ENCODE data around the gene FANCC.
A peak's percentile ranks its signal among the peaks of the same experiment; 100 is the strongest.

FANCC gene

DNA sequence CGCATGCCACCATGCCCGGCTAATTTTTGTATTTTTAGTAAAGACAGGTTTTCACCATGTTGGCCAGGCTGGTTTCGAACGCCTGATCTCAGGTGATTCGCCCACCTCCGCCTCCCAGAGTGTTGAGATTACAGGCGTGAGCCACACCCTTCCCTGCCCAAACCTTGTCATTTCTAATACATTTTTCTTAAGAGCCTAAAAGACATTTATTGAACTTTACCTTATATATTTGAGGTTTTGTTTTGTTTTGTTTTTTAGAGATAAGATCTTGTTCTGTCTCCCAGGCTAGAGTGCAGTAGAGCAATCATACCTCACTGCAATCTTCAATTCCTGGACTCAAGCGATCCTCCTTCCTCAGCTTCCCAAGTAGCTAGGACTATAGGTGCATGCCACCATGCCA is 39.8 kb upstream of the FANCC start:
- no peak overlapping the region for H3K4me3 Mint-ChIP-seq
- TF ChIP-seq, protein P1, sequence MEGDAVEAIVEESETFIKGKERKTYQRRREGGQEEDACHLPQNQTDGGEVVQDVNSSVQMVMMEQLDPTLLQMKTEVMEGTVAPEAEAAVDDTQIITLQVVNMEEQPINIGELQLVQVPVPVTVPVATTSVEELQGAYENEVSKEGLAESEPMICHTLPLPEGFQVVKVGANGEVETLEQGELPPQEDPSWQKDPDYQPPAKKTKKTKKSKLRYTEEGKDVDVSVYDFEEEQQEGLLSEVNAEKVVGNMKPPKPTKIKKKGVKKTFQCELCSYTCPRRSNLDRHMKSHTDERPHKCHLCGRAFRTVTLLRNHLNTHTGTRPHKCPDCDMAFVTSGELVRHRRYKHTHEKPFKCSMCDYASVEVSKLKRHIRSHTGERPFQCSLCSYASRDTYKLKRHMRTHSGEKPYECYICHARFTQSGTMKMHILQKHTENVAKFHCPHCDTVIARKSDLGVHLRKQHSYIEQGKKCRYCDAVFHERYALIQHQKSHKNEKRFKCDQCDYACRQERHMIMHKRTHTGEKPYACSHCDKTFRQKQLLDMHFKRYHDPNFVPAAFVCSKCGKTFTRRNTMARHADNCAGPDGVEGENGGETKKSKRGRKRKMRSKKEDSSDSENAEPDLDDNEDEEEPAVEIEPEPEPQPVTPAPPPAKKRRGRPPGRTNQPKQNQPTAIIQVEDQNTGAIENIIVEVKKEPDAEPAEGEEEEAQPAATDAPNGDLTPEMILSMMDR (IDR thresholded peaks at IDR 0.05), result no peak
- DNase-seq, result no peak
- H3K27me3 Mint-ChIP-seq (ENCODE audit: low read depth, poor library complexity), result peaks cover 8% of the 10 kb centered on the region
- H3K27ac Mint-ChIP-seq, result no peak overlapping the region
- no peaks in the 10 kb centered on the region for H3K9me3 Mint-ChIP-seq
- H3K36me3 Mint-ChIP-seq (ENCODE audit: low read depth), result no peaks in the 10 kb centered on the region
- H3K4me1 Mint-ChIP-seq, result peaks cover 21% of the 10 kb centered on the region

DNA sequence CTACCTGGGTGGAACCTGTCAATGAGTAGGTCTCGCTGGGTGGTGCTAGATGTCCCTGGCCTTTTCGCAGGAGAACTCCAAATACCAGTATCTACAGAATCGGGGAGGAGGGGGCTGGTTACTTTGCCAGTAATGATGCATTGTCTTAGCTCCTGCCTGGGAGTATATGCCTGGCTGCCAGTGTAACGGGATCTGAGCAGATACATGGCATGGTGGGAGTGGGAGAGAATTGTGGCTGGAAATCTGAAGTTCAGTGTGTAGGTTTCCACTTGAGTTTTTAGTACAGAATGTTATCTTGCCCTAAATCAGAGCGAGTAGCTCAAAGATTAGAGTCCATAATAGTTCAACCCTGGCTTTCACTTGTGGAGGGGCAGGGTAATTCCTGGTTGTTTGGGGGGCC is 38.0 kb upstream of the FANCC start:
- H3K27ac Mint-ChIP-seq, result peak overlapping the region; percentile 50
- no peak for DNase-seq
- H3K36me3 Mint-ChIP-seq (ENCODE audit: low read depth), result peaks cover 5% of the 10 kb centered on the region
- no peak overlapping the region for H3K4me3 Mint-ChIP-seq
- peaks cover 12% of the 10 kb centered on the region for H3K9me3 Mint-ChIP-seq
- peaks cover 17% of the 10 kb centered on the region for H3K27me3 Mint-ChIP-seq (ENCODE audit: low read depth, poor library complexity)
- TF ChIP-seq, protein P1 (IDR thresholded peaks at IDR 0.05), result no peak
- peaks cover 11% of the 10 kb centered on the region for H3K4me1 Mint-ChIP-seq

DNA sequence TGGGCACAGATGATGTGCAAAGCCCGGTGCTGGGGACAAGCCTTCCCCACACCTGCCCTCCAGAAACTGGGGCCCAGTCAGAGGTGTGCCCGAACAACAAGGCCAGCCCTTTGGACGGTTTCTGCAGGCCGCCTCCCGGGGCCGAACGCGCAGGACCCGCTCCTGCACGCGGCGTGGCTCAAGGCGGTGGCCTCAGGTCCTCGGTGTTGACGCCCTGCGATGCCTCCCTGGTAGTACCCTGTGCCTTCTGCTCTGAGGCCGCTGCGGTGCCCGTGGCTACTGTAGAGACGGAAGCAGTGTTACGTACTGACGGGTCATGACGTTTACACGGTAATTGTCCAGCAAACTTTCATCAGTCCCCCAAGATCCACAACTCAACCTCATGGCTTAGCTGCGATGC is 33.5 kb upstream of the FANCC start:
- no peak for DNase-seq
- H3K27me3 Mint-ChIP-seq (ENCODE audit: low read depth, poor library complexity), result peaks cover 50% of the 10 kb centered on the region
- no peak overlapping the region for H3K27ac Mint-ChIP-seq
- TF ChIP-seq, protein P1 (IDR thresholded peaks at IDR 0.05), result no peak
- peaks cover 15% of the 10 kb centered on the region for H3K4me1 Mint-ChIP-seq
- peaks cover 29% of the 10 kb centered on the region for H3K9me3 Mint-ChIP-seq
- peak overlapping the region; percentile 38 for H3K4me3 Mint-ChIP-seq
- H3K36me3 Mint-ChIP-seq (ENCODE audit: low read depth), result peaks cover 18% of the 10 kb centered on the region

DNA sequence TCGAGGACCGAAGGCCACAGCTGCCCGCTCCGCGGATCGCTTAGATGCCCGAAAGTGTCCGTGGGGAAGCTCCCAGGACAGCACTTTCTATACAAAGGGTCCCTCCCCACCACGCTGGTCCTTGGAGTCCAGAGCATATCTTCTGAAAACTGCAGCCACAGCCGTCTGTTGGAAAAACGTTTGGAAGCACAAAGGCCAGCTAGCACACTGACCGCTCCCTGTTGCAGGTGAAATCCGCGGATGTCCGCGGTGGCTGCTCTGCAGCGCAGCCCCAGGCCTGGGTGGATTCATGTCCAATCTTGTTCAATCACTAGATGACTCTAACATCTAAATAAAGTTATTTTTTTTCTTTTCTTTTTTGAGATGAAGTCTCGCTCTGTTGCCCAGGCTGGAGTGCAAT is 32.8 kb upstream of the FANCC start:
- peak overlapping the region; percentile 80 for H3K4me3 Mint-ChIP-seq
- H3K27me3 Mint-ChIP-seq (ENCODE audit: low read depth, poor library complexity), result peaks cover 50% of the 10 kb centered on the region
- H3K4me1 Mint-ChIP-seq, result peaks cover 9% of the 10 kb centered on the region
- peaks cover 29% of the 10 kb centered on the region for H3K9me3 Mint-ChIP-seq
- DNase-seq, result no peak
- peaks cover 18% of the 10 kb centered on the region for H3K36me3 Mint-ChIP-seq (ENCODE audit: low read depth)
- H3K27ac Mint-ChIP-seq, result no peak overlapping the region
- TF ChIP-seq, protein P1 (IDR thresholded peaks at IDR 0.05), result no peak

DNA sequence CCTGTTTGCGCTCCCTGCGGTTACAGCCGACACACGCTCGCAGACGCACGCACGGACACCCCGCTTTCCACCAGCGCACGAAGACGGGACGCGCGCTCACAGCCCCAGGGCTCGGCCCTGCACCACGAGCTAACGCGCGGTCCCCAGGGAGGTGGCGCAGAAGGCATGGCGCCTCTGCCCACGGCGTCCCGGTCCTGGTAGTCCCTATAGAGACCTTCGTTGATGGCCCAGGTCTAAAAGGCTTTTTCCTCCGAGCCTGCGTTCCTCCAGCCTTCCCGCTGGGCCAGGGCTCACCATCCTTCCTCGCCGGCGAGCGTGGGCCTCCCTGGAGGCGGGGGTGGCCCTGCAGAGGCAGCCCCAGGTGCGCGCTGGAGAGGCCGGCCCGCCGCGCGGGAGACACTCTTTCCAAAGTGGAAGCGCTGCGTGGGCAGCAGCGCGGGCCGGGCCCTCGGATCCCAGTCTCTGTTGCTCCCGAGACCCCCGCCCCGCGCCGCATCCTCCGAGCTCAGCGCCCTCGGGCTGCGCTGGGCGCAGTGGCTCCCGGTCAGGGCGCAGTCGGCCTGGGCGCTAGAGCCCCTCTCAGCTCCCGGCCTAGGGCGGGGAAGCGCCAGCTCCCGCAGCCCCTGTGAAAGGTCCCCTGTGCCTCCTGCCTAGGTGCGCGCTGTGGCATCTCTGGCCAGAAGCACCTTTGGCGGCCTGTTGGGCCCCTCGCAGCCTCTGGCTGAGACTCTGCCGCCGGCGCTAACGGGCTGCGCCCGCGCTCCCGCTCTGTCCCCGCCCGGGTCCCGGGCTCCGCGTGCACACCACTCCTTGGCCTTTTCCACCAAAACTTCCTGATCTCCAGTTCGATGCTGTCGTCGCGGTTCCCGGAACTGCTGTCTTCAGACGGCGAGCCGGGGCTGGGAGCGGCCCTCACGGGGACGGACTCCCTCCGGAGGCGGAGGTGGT is 31.9 kb upstream of the FANCC start:
- DNase-seq, result peak; percentile 51
- peaks cover 18% of the 10 kb centered on the region for H3K36me3 Mint-ChIP-seq (ENCODE audit: low read depth)
- no peak overlapping the region for H3K27ac Mint-ChIP-seq
- TF ChIP-seq, protein P1 (IDR thresholded peaks at IDR 0.05), result no peak
- peaks cover 7% of the 10 kb centered on the region for H3K4me1 Mint-ChIP-seq
- peaks cover 54% of the 10 kb centered on the region for H3K27me3 Mint-ChIP-seq (ENCODE audit: low read depth, poor library complexity)
- H3K9me3 Mint-ChIP-seq, result peaks cover 29% of the 10 kb centered on the region
- H3K4me3 Mint-ChIP-seq, result peak overlapping the region; percentile 80

DNA sequence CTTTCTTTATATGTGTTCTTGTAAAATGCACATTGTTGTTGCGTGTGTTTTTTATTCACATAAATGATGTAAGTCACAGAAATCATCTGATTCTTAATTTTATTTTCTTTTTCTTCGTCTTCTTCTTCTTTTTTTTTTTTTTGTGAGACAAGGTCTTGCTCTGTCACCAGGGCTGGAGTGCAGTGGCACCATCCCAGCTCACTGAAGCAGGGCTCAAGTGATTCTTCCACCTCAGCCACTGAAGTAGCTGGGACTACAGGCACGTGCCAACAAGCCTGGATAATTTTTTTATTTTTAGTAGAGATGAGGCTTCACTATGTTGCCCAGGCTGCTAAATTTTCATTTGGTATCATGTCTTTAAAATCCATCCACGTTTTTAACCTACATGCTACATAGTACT is 28.5 kb upstream of the FANCC start:
- Mint-ChIP-seq H3K27me3 (ENCODE audit: low read depth, poor library complexity) (peaks cover 45% of the 10 kb centered on the region), H3K36me3 (ENCODE audit: low read depth) (peaks cover 14% of the 10 kb centered on the region), H3K9me3 (peaks cover 22% of the 10 kb centered on the region), H3K4me3 (no peak overlapping the region), H3K4me1 (peaks cover 7% of the 10 kb centered on the region), H3K27ac (no peak overlapping the region)
- no peak for DNase-seq
- TF ChIP-seq, protein P1 (IDR thresholded peaks at IDR 0.05), result no peak

Measured in nephron progenitor cell (in vitro differentiated cells).